Measurements from ENCODE around the gene ADNP. TPM values are rescaled to one million over a fixed set of nuclear protein-coding genes. Genes with fewer than 3 reads are reported as not detected.

ADNP gene
- total RNA-seq, 2 donors from 2014 or later, result 23.7 to 34.3 TPM

GRCh38 chr20:50859161-50859560 lies 72.1 kb downstream of the ADNP start:
- Histone ChIP-seq H3K4me1 (no peaks in the 10 kb centered on the region), H3K9me3 (no peaks in the 10 kb centered on the region), H3K27me3 (no peaks in the 10 kb centered on the region), H3K36me3 (no peaks in the 10 kb centered on the region), H3K27ac (no peak overlapping the region), H3K4me3 (no peak overlapping the region)
- no peak for TF ChIP-seq CTCF (IDR thresholded peaks at IDR 0.05)
- no peak for DNase-seq (ENCODE audit: low spot score)

- Histone ChIP-seq H3K36me3 (no peaks in the 10 kb centered on the region), H3K9me3 (no peaks in the 10 kb centered on the region), H3K27ac (no peak overlapping the region), H3K27me3 (no peaks in the 10 kb centered on the region), H3K4me3 (no peak overlapping the region), H3K4me1 (no peaks in the 10 kb centered on the region)
- DNase-seq (ENCODE audit: low spot score), result no peak
- TF ChIP-seq CTCF (IDR thresholded peaks at IDR 0.05), result no peak
Measured at GRCh38 chr20:50858525-50858924, 72.7 kb downstream of the ADNP start.

DNA sequence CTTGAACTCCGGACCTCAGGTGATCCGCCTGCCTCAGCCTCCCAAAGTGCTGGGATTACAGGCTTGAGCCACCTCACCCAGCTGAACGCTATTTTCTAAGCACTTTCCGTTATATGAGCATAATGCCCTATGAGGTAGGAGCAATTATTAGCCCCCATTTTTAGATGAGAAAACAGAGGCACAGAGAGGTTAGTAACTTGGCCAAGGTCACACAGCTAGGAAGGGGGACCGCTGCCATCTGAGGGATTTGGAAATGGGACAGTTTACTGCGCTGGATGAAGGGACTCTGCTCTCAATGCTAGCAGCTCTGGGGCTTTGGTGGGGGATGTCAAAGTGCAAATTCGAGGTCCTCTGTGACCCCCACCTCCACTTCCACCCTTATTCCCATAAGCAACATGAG lies 73.9 kb downstream of the ADNP start:
- Histone ChIP-seq H3K4me1 (no peaks in the 10 kb centered on the region), H3K36me3 (no peaks in the 10 kb centered on the region), H3K27me3 (no peaks in the 10 kb centered on the region), H3K9me3 (no peaks in the 10 kb centered on the region), H3K27ac (no peak overlapping the region), H3K4me3 (no peak overlapping the region)
- no peak for TF ChIP-seq CTCF (IDR thresholded peaks at IDR 0.05)
- DNase-seq (ENCODE audit: low spot score), result no peak

- Histone ChIP-seq H3K9me3 (no peaks in the 10 kb centered on the region), H3K4me1 (no peaks in the 10 kb centered on the region), H3K27me3 (no peaks in the 10 kb centered on the region), H3K4me3 (no peak overlapping the region), H3K27ac (no peak overlapping the region), H3K36me3 (no peaks in the 10 kb centered on the region)
- TF ChIP-seq CTCF (IDR thresholded peaks at IDR 0.05), result no peak
- DNase-seq (ENCODE audit: low spot score), result no peak
Measured at GRCh38 chr20:50856475-50857041, 74.7 kb downstream of the ADNP start.

GRCh38 chr20:50855498-50856474 lies 75.5 kb downstream of the ADNP start:
- H3K4me3 ChIP-seq, result no peak overlapping the region
- DNase-seq (ENCODE audit: low spot score), result no peak
- no peaks in the 10 kb centered on the region for H3K4me1 ChIP-seq
- TF ChIP-seq CTCF (IDR thresholded peaks at IDR 0.05), result no peak
- H3K27ac ChIP-seq, result no peak overlapping the region
- H3K27me3 ChIP-seq, result no peaks in the 10 kb centered on the region
- H3K36me3 ChIP-seq, result no peaks in the 10 kb centered on the region
- no peaks in the 10 kb centered on the region for H3K9me3 ChIP-seq

Data from right atrium auricular region (tissue), 2 donors.